Activated T-helper 2 cell treated with anti-CD3 and anti-CD28 coated beads, Interferon-gamma antibody, Interleukin-2, Interleukin-4, amounts not matched to agents 10 μg/mL and 5 μg/mL and 100 μg/mL, durations not matched to agents 14 hours and 24 hours and 36 hours (primary cell): Measurements from ENCODE around the gene PHF1. TPM values are rescaled to one million over a fixed set of nuclear protein-coding genes. Genes with fewer than 3 reads are reported as not detected.
A peak's percentile ranks its signal among the peaks of the same experiment; 100 is the strongest.

Source experiments
- DNase-seq: peaks from one replicate; pipeline ENCODE4 v3.0.0; 2021; ENCODE audit warnings: low spot score
- H3K27ac Mint-ChIP-seq: one replicate; pipeline ENCODE4 v1.8.0; 2021; ENCODE audit warnings: mixed read lengths
- H3K27me3 Mint-ChIP-seq: one replicate; pipeline ENCODE4 v1.8.0; 2021; ENCODE audit warnings: low read depth, mixed read lengths
- H3K36me3 Mint-ChIP-seq: one replicate; pipeline ENCODE4 v1.8.0; 2021; ENCODE audit warnings: low read depth, mixed read lengths
- H3K4me1 Mint-ChIP-seq: one replicate; pipeline ENCODE4 v1.8.0; 2021; ENCODE audit warnings: low read depth, mixed read lengths
- H3K4me3 Mint-ChIP-seq: one replicate; pipeline ENCODE4 v1.8.0; 2021; ENCODE audit warnings: low read depth, mild to moderate bottlenecking, moderate library complexity, mixed read lengths
- H3K9me3 Mint-ChIP-seq: one replicate; pipeline ENCODE4 v1.8.0; 2021; ENCODE audit warnings: mixed read lengths
- intact Hi-C: fragments of 100-400 bp; cut with micrococcal nuclease; formaldehyde crosslinking; loops from one replicate; pipeline ENCODE4 v1.15.1; 2023
- total RNA-seq: library from RNA; stranded (reverse); gene quantifications from 2 replicates; pipeline ENCODE4 v1.2.3, GENCODE V29; 2022

Gene PHF1
- total RNA-seq, 1 donor from 2014 or later, result 39.1 TPM

- no peak for DNase-seq
- Mint-ChIP-seq H3K9me3 (no peaks in the 10 kb centered on the region), H3K27ac (no peak overlapping the region), H3K4me3 (no peak overlapping the region), H3K36me3 (peaks cover 68% of the 10 kb centered on the region), H3K27me3 (no peaks in the 10 kb centered on the region), H3K4me1 (peaks cover 2% of the 10 kb centered on the region)
- intact Hi-C loops, result no loop called here
Observed at GRCh38 chr6:33446356-33446755, 35.5 kb downstream of the PHF1 start.

- Mint-ChIP-seq H3K27ac (peak overlapping the region; percentile 2), H3K4me3 (no peak overlapping the region), H3K4me1 (peaks cover 20% of the 10 kb centered on the region), H3K27me3 (no peaks in the 10 kb centered on the region), H3K36me3 (peaks cover 54% of the 10 kb centered on the region), H3K9me3 (no peaks in the 10 kb centered on the region)
- no peak for DNase-seq
- intact Hi-C loops, result loop anchor here (10.0 kb wide), 2 partner anchors 84 to 244 kb away; no protein-coding TSS in a partner anchor
Observed at GRCh38 chr6:33450434-33450833, 39.6 kb downstream of the PHF1 start.

GRCh38 chr6:33451606-33452005, 40.8 kb downstream of the PHF1 start:
- no peak for DNase-seq
- intact Hi-C loops, result loop anchor here (10.0 kb wide), 2 partner anchors 83 to 243 kb away; no protein-coding TSS in a partner anchor
- Mint-ChIP-seq H3K27ac (no peak overlapping the region), H3K27me3 (no peaks in the 10 kb centered on the region), H3K4me1 (peaks cover 21% of the 10 kb centered on the region), H3K4me3 (no peak overlapping the region), H3K36me3 (peaks cover 59% of the 10 kb centered on the region), H3K9me3 (no peaks in the 10 kb centered on the region)

- Mint-ChIP-seq H3K27ac (no peak overlapping the region), H3K36me3 (peaks cover 59% of the 10 kb centered on the region), H3K9me3 (no peaks in the 10 kb centered on the region), H3K4me1 (peaks cover 21% of the 10 kb centered on the region), H3K4me3 (no peak overlapping the region), H3K27me3 (no peaks in the 10 kb centered on the region)
- no peak for DNase-seq
- intact Hi-C loops, result loop anchor here (10.0 kb wide), 2 partner anchors 82 to 242 kb away; no protein-coding TSS in a partner anchor
Observed at GRCh38 chr6:33452496-33452895, 41.7 kb downstream of the PHF1 start.

GRCh38 chr6:33453393-33454008, 42.7 kb downstream of the PHF1 start:
- intact Hi-C loops, result loop anchor here (1.0 to 10.0 kb wide), 4 partner anchors 27 to 241 kb away; no protein-coding TSS in a partner anchor
- no peak for DNase-seq
- Mint-ChIP-seq H3K4me3 (peak overlapping the region; percentile 94), H3K36me3 (peaks cover 50% of the 10 kb centered on the region), H3K27ac (peak overlapping the region; percentile 75), H3K9me3 (no peaks in the 10 kb centered on the region), H3K27me3 (no peaks in the 10 kb centered on the region), H3K4me1 (peaks cover 21% of the 10 kb centered on the region)

- DNase-seq, result peak; percentile 95
- no peaks in the 10 kb centered on the region for H3K27me3 Mint-ChIP-seq
- H3K27ac Mint-ChIP-seq, result peak within 1 kb of the TSS; percentile 75
- intact Hi-C loops, result loop anchor here (1.0 to 10.0 kb wide), 4 partner anchors 27 to 241 kb away; no protein-coding TSS in a partner anchor
- peak within 1 kb of the TSS; percentile 94 for H3K4me3 Mint-ChIP-seq
- peaks cover 42% of the 10 kb centered on the region for H3K36me3 Mint-ChIP-seq
- peaks cover 23% of the 10 kb centered on the region for H3K4me1 Mint-ChIP-seq
- H3K9me3 Mint-ChIP-seq, result no peaks in the 10 kb centered on the region
Observed at GRCh38 chr6:33454009-33454946, 43.5 kb downstream of the PHF1 start, which contains the start of gene ZBTB9. TSS of gene ZBTB9 (plus strand) at chr6:33454576. CDS start at chr6:33455101, 525 bp downstream.

- Mint-ChIP-seq H3K4me3 (peak overlapping the region; percentile 94), H3K27me3 (no peaks in the 10 kb centered on the region), H3K4me1 (peaks cover 23% of the 10 kb centered on the region), H3K36me3 (peaks cover 40% of the 10 kb centered on the region), H3K27ac (peak overlapping the region; percentile 75), H3K9me3 (no peaks in the 10 kb centered on the region)
- DNase-seq, result no peak
- intact Hi-C loops, result loop anchor here (2.0 to 10.0 kb wide), 3 partner anchors 28 to 240 kb away; no protein-coding TSS in a partner anchor
Observed at GRCh38 chr6:33455051-33455450, 44.2 kb downstream of the PHF1 start.

GRCh38 chr6:33456156-33456555, 45.3 kb downstream of the PHF1 start:
- Mint-ChIP-seq H3K36me3 (peaks cover 40% of the 10 kb centered on the region), H3K4me3 (no peak overlapping the region), H3K9me3 (no peaks in the 10 kb centered on the region), H3K27ac (no peak overlapping the region), H3K4me1 (peaks cover 21% of the 10 kb centered on the region), H3K27me3 (no peaks in the 10 kb centered on the region)
- intact Hi-C loops, result loop anchor here (10.0 kb wide), 2 partner anchors 79 to 239 kb away; no protein-coding TSS in a partner anchor
- no peak for DNase-seq

GRCh38 chr6:33458676-33459075, 47.9 kb downstream of the PHF1 start:
- DNase-seq, result no peak
- peaks cover 31% of the 10 kb centered on the region for H3K36me3 Mint-ChIP-seq
- H3K4me3 Mint-ChIP-seq, result no peak overlapping the region
- no peak overlapping the region for H3K27ac Mint-ChIP-seq
- H3K4me1 Mint-ChIP-seq, result peaks cover 12% of the 10 kb centered on the region
- no peaks in the 10 kb centered on the region for H3K9me3 Mint-ChIP-seq
- intact Hi-C loops, result loop anchor here (10.0 kb wide), 2 partner anchors 76 to 236 kb away; no protein-coding TSS in a partner anchor
- H3K27me3 Mint-ChIP-seq, result peaks cover 7% of the 10 kb centered on the region

GRCh38 chr6:33459226-33459625, 48.4 kb downstream of the PHF1 start:
- no peak overlapping the region for H3K4me3 Mint-ChIP-seq
- intact Hi-C loops, result loop anchor here (10.0 kb wide), 2 partner anchors 76 to 236 kb away; no protein-coding TSS in a partner anchor

More at GRCh38 chr6:33459226-33459625, 48.4 kb downstream of the PHF1 start:
- no peak for DNase-seq
- H3K4me1 Mint-ChIP-seq, result peaks cover 9% of the 10 kb centered on the region
- H3K36me3 Mint-ChIP-seq, result peaks cover 31% of the 10 kb centered on the region
- H3K27me3 Mint-ChIP-seq, result peaks cover 9% of the 10 kb centered on the region
- H3K27ac Mint-ChIP-seq, result no peak overlapping the region
- H3K9me3 Mint-ChIP-seq, result no peaks in the 10 kb centered on the region
